GM13977 (cell line): ENCODE measurements around the gene CMSS1.

Experiments used
- DNase-seq: peaks from one replicate; pipeline ENCODE4 v3.0.0; 2012; ENCODE audit warnings: low spot score
- CTCF ChIP-seq: IDR thresholded peaks from 2 replicates; pipeline ENCODE4 v1.5.1; 2012; ENCODE audit warnings: mild to moderate bottlenecking, control low read depth; ENCODE audit not compliant: insufficient read depth; ENCODE audit errors: extremely low read depth, missing control alignments
- in situ Hi-C: fragments of 300-500 bp; cut with MboI; formaldehyde crosslinking; loops from one replicate; pipeline ENCODE4 v1.12.0; 2022; ENCODE audit warnings: low sequenced_read_pairs, low pct_unique_long_range_greater_than_20kb, mixed read lengths, inconsistent platforms; ENCODE audit not compliant: unreplicated experiment

The CMSS1 gene

GRCh38 chr3:99789011-99789721 lies 28.5 kb upstream of the CMSS1 start:
- in situ Hi-C loops = no loop called here
- peak; percentile 50 for DNase-seq
- peak; percentile 70 for TF ChIP-seq CTCF

GRCh38 chr3:99794485-99794884 lies 23.2 kb upstream of the CMSS1 start:
- DNase-seq = no peak
- no peak for TF ChIP-seq CTCF
- in situ Hi-C loops = no loop called here

GRCh38 chr3:99795573-99795972 lies 22.1 kb upstream of the CMSS1 start:
- in situ Hi-C loops = no loop called here
- no peak for TF ChIP-seq CTCF
- DNase-seq = no peak

GRCh38 chr3:99799422-99799821 lies 18.2 kb upstream of the CMSS1 start:
- in situ Hi-C loops = no loop called here
- no peak for DNase-seq
- no peak for TF ChIP-seq CTCF

- in situ Hi-C loops = no loop called here
- TF ChIP-seq CTCF = no peak
- no peak for DNase-seq
Observed at GRCh38 chr3:99803297-99803696, 14.4 kb upstream of the CMSS1 start.

- no peak for DNase-seq
- TF ChIP-seq CTCF = no peak
- in situ Hi-C loops = no loop called here
Observed at GRCh38 chr3:99805160-99805559, 12.5 kb upstream of the CMSS1 start.
